Stimulated activated CD8-positive, alpha-beta memory T cell treated with anti-CD3 and anti-CD28 coated beads, Interleukin-12 subunit alpha, Interleukin-12 subunit beta, amount 100 ng/mL, for 1 hour (primary cell): ENCODE results near the gene CDRT4.

Experiments used
- DNase-seq: peaks from one replicate; pipeline ENCODE4 v3.0.0-alpha.2; 2020; ENCODE audit warnings: low read depth

The CDRT4 gene

GRCh38 chr17:15431766-15432165, 35.7 kb downstream of the CDRT4 start:
- DNase-seq = no peak

GRCh38 chr17:15431196-15431595, 36.2 kb downstream of the CDRT4 start:
- DNase-seq = no peak

- no peak for DNase-seq
Observed at GRCh38 chr17:15424521-15424920, 42.9 kb downstream of the CDRT4 start.

GRCh38 chr17:15422392-15422965, 44.9 kb downstream of the CDRT4 start:
- DNase-seq = no peak

- DNase-seq = no peak
Observed at GRCh38 chr17:15418781-15419180, 48.6 kb downstream of the CDRT4 start.

- DNase-seq = no peak
Observed at GRCh38 chr17:15414532-15415306, 52.7 kb downstream of the CDRT4 start.

GRCh38 chr17:15413101-15413771, 54.2 kb downstream of the CDRT4 start:
- DNase-seq = no peak

GRCh38 chr17:15412606-15413005, 54.8 kb downstream of the CDRT4 start:
- no peak for DNase-seq

GRCh38 chr17:15411384-15412198, 55.8 kb downstream of the CDRT4 start:
- DNase-seq = no peak

- no peak for DNase-seq
Observed at GRCh38 chr17:15409721-15410250, 57.6 kb downstream of the CDRT4 start.

GRCh38 chr17:15408803-15409202, 58.6 kb downstream of the CDRT4 start:
- no peak for DNase-seq

GRCh38 chr17:15406081-15406480, 61.3 kb downstream of the CDRT4 start:
- no peak for DNase-seq

- no peak for DNase-seq
Observed at GRCh38 chr17:15405058-15405415, 62.4 kb downstream of the CDRT4 start.

GRCh38 chr17:15404106-15405057, 63.0 kb downstream of the CDRT4 start:
- DNase-seq = no peak

- DNase-seq = no peak
Observed at GRCh38 chr17:15403276-15403939, 64.0 kb downstream of the CDRT4 start.

- no peak for DNase-seq
Observed at GRCh38 chr17:15399443-15399842, 68.0 kb downstream of the CDRT4 start.

- no peak for DNase-seq
Observed at GRCh38 chr17:15398736-15399331, 68.6 kb downstream of the CDRT4 start.

GRCh38 chr17:15398291-15398690, 69.1 kb downstream of the CDRT4 start:
- DNase-seq = no peak

- no peak for DNase-seq
Observed at GRCh38 chr17:15397620-15398019, 69.8 kb downstream of the CDRT4 start.

- DNase-seq = no peak
Observed at GRCh38 chr17:15395091-15395490, 72.3 kb downstream of the CDRT4 start.
